ENCODE results near the gene TENM4. TPM values are rescaled to one million over a fixed set of nuclear protein-coding genes. Genes with fewer than 3 reads are reported as not detected.

Gene TENM4
- total and polyA plus RNA-seq, 10 of the 15 experiments (the other 5 are each of a cell fraction or from before 2014, with no cell fraction given) = 0.03 to 0.12 (median 0.06) TPM; not detected in 7

GRCh38 chr11:79220171-79220570, 220.7 kb downstream of the TENM4 start:
- no peak for FAIRE-seq

More at GRCh38 chr11:79220171-79220570, 220.7 kb downstream of the TENM4 start:
- H3K79me2 ChIP-seq (ENCODE audit: control insufficient read depth, insufficient read depth, low read length) = no peaks in the 10 kb centered on the region
- TF ChIP-seq MXI1 (IDR thresholded peaks at IDR 0.05; ENCODE audit: low read depth, low read length) (no peak), MYB (IDR thresholded peaks at IDR 0.05; ENCODE audit: borderline replicate concordance, low read depth, low read length) (no peak), USF2 (IDR thresholded peaks at IDR 0.05; ENCODE audit: borderline replicate concordance, low read depth, low read length) (no peak), YBX1 (IDR thresholded peaks at IDR 0.05) (no peak), RCOR1 (conservative IDR thresholded peaks at IDR 0.05; ENCODE audit: low read depth, low read length) (no peak), ZNF217 (IDR thresholded peaks at IDR 0.05) (no peak), PRDM15 (CRISPR knock-in tag; IDR thresholded peaks at IDR 0.05) (no peak), NFIC (IDR thresholded peaks at IDR 0.05; ENCODE audit: low read depth, low read length) (no peak)
- H3K27ac ChIP-seq (ENCODE audit: control insufficient read depth, insufficient read depth) = no peak overlapping the region
- ATAC-seq (no peak), DNase-seq (ENCODE audit: low read depth, low spot score) (no peak)
- ChIA-PET CTCF (no interaction called here), POLR2A (no interaction called here), SMC1A (ENCODE audit: uncharacterized antibody, unreplicated experiment) (no interaction called here), RAD21 (ENCODE audit: unreplicated experiment) (no interaction called here)
- H3K9ac ChIP-seq (ENCODE audit: control insufficient read depth, insufficient read depth, low read length) = no peak overlapping the region
- H4K20me1 ChIP-seq (ENCODE audit: control insufficient read depth, insufficient read depth) = no peaks in the 10 kb centered on the region; the same call in 1 of the 2 replicates
- no peak overlapping the region for H2AFZ ChIP-seq (ENCODE audit: control insufficient read depth, low read depth, low read length)
- no TSS peak for BruUV-seq (replicated peaks)
- no peaks in the 10 kb centered on the region for H3K9me3 ChIP-seq (replicated peaks; ENCODE audit: control insufficient read depth, insufficient read depth, low read length)
- no peaks in the 10 kb centered on the region for H3K36me3 ChIP-seq (ENCODE audit: control insufficient read depth in 2 of 2, insufficient read depth in 2 of 2, low read length in 1 of 2)
- no peaks in the 10 kb centered on the region for H3K27me3 ChIP-seq (replicated peaks in 1 of 2; ENCODE audit: control insufficient read depth in 2 of 2, insufficient read depth in 2 of 2, low read length in 1 of 2)
- H3K4me1 ChIP-seq (ENCODE audit: control insufficient read depth, insufficient read depth, low read length) = no peaks in the 10 kb centered on the region
- in situ Hi-C loops (cut with MboI) = no loop called here
- intact Hi-C loops (cut with micrococcal nuclease; ENCODE audit: unreplicated experiment) = no loop called here
- no peak overlapping the region for H3K4me2 ChIP-seq (ENCODE audit: control insufficient read depth, insufficient read depth)
- 13% methylated on average over 3 of the region's 3 CpGs for WGBS (ENCODE audit: insufficient coverage, insufficient replicate concordance, low lambda C conversion rate, missing lambda C conversion rate)
- no peak overlapping the region for H3K4me3 ChIP-seq
